ENCODE measurements around the gene ATP8A2. TPM values are rescaled to one million over a fixed set of nuclear protein-coding genes. Genes with fewer than 3 reads are reported as not detected.

ATP8A2 gene
- polyA plus RNA-seq, 3 donors: not detected

GRCh38 chr13:25864936-25865335 is 493.2 kb downstream of the ATP8A2 start:
- no peaks in the 10 kb centered on the region for H3K27me3 ChIP-seq (ENCODE audit: control insufficient read depth in 2 of 2, insufficient read depth in 2 of 2, low read length in 2 of 2)
- H3K9me3 Mint-ChIP-seq: peaks cover 0 to 2% (median 0%) of the 10 kb centered on the region in 7 donors
- H3K4me1 ChIP-seq (ENCODE audit: control insufficient read depth in 1 of 2, insufficient read depth in 2 of 2, low read length in 2 of 2): no peaks in the 10 kb centered on the region
- no peak overlapping the region for H3K27ac ChIP-seq (ENCODE audit: low read depth in 1 of 2, low read length in 2 of 2)
- H2AFZ ChIP-seq (ENCODE audit: insufficient read depth, low read depth, low read length, poor library complexity, severe bottlenecking): no peak overlapping the region
- H3K36me3 ChIP-seq (replicated peaks in 1 of 2; ENCODE audit: control insufficient read depth in 1 of 2, insufficient read depth in 2 of 2, low read length in 2 of 2): no peaks in the 10 kb centered on the region
- no peak for TF ChIP-seq CTCF (IDR thresholded peaks at IDR 0.05)
- intact Hi-C loops (cut with micrococcal nuclease): no loop called here
- H4K20me1 ChIP-seq (ENCODE audit: insufficient read depth, low read length): no peaks in the 10 kb centered on the region
- H3K9me3 ChIP-seq (replicated peaks in 1 of 2; ENCODE audit: control insufficient read depth in 1 of 2, insufficient read depth in 1 of 2, low read length in 2 of 2): no peaks in the 10 kb centered on the region
- peaks cover 2% of the 10 kb centered on the region for H3K4me1 Mint-ChIP-seq
- H3K4me3 Mint-ChIP-seq: no peak overlapping the region
- H3K4me3 ChIP-seq (replicated peaks in 1 of 3; ENCODE audit: low read depth in 2 of 3, low read length in 3 of 3): no peak overlapping the region
- no CpG with 5 or more reads among the region's 1 CpG for WGBS (ENCODE audit: insufficient coverage)
- H3K27me3 Mint-ChIP-seq (ENCODE audit: low read depth in 3 of 3): peaks cover 0 to 6% (median 6%) of the 10 kb centered on the region in 3 donors
- H3K79me2 ChIP-seq (ENCODE audit: insufficient read depth, low read length): no peaks in the 10 kb centered on the region
- H3K9ac ChIP-seq (ENCODE audit: insufficient read depth, low read length, poor library complexity, severe bottlenecking): no peak overlapping the region
- H3K36me3 Mint-ChIP-seq: no peaks in the 10 kb centered on the region
- DNase-seq: no peak
- no peak overlapping the region for H3K27ac Mint-ChIP-seq
- H3K4me2 ChIP-seq (replicated peaks; ENCODE audit: extremely low read depth, low read length, poor library complexity, severe bottlenecking): no peak overlapping the region

DNA sequence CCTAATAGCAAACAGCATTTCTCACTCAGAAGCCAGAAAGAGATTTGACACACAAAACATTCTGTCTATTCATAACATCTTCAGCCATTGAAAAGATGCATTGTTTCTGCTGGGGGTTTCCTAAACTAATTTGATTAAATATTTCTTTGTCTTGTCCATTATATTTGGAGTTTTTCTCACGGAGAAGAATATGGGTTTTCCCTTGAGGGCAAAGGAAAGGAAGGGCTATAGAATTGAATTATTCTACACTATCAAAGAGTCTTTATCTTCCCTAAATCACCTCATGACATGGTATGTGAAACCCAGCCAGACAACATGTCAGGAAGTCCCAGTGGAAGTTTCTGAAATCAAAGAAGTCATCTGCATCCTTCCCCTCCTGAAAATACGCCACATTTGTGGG is 493.6 kb downstream of the ATP8A2 start:
- no peak overlapping the region for H2AFZ ChIP-seq (ENCODE audit: insufficient read depth, low read depth, low read length, poor library complexity, severe bottlenecking)
- WGBS (ENCODE audit: insufficient coverage): no CpG with 5 or more reads among the region's 2 CpGs
- no peak overlapping the region for H3K27ac Mint-ChIP-seq
- H3K27me3 ChIP-seq (ENCODE audit: control insufficient read depth in 2 of 2, insufficient read depth in 2 of 2, low read length in 2 of 2): no peaks in the 10 kb centered on the region
- H3K27me3 Mint-ChIP-seq (ENCODE audit: low read depth in 3 of 3): peaks cover 0 to 8% (median 6%) of the 10 kb centered on the region in 3 donors
- no peak overlapping the region for H3K27ac ChIP-seq (ENCODE audit: low read depth in 1 of 2, low read length in 2 of 2)
- H3K36me3 Mint-ChIP-seq: no peaks in the 10 kb centered on the region
- H3K9ac ChIP-seq (ENCODE audit: insufficient read depth, low read length, poor library complexity, severe bottlenecking): no peak overlapping the region
- H4K20me1 ChIP-seq (ENCODE audit: insufficient read depth, low read length): no peaks in the 10 kb centered on the region
- H3K4me3 ChIP-seq (replicated peaks in 1 of 3; ENCODE audit: low read depth in 2 of 3, low read length in 3 of 3): no peak overlapping the region
- no peaks in the 10 kb centered on the region for H3K79me2 ChIP-seq (ENCODE audit: insufficient read depth, low read length)
- H3K4me1 ChIP-seq (ENCODE audit: control insufficient read depth in 1 of 2, insufficient read depth in 2 of 2, low read length in 2 of 2): no peaks in the 10 kb centered on the region
- intact Hi-C loops (cut with micrococcal nuclease): no loop called here
- DNase-seq: no peak
- H3K4me2 ChIP-seq (replicated peaks; ENCODE audit: extremely low read depth, low read length, poor library complexity, severe bottlenecking): no peak overlapping the region
- H3K36me3 ChIP-seq (replicated peaks in 1 of 2; ENCODE audit: control insufficient read depth in 1 of 2, insufficient read depth in 2 of 2, low read length in 2 of 2): no peaks in the 10 kb centered on the region
- peaks cover under 1% of the 10 kb centered on the region for H3K4me1 Mint-ChIP-seq
- H3K9me3 Mint-ChIP-seq: peaks cover 0 to 3% (median 0%) of the 10 kb centered on the region in 7 donors
- H3K9me3 ChIP-seq (replicated peaks in 1 of 2; ENCODE audit: control insufficient read depth in 1 of 2, insufficient read depth in 1 of 2, low read length in 2 of 2): no peaks in the 10 kb centered on the region
- TF ChIP-seq CTCF (IDR thresholded peaks at IDR 0.05): no peak
- H3K4me3 Mint-ChIP-seq: no peak overlapping the region

All from CD14-positive monocyte (primary cell).